Activated T-cell treated with anti-CD3 and anti-CD28 coated beads for 48 hours (primary cell): Measurements from ENCODE around the gene LMO1.
A peak's percentile ranks its signal among the peaks of the same experiment; 100 is the strongest.

Experiments
- DNase-seq: peaks from one replicate; pipeline ENCODE4 v3.0.0-alpha.2; 2020; ENCODE audit warnings: low read depth

LMO1 gene

GRCh38 chr11:8263109-8263768, 439 bp downstream of the LMO1 start:
- DNase-seq: no peak

DNA sequence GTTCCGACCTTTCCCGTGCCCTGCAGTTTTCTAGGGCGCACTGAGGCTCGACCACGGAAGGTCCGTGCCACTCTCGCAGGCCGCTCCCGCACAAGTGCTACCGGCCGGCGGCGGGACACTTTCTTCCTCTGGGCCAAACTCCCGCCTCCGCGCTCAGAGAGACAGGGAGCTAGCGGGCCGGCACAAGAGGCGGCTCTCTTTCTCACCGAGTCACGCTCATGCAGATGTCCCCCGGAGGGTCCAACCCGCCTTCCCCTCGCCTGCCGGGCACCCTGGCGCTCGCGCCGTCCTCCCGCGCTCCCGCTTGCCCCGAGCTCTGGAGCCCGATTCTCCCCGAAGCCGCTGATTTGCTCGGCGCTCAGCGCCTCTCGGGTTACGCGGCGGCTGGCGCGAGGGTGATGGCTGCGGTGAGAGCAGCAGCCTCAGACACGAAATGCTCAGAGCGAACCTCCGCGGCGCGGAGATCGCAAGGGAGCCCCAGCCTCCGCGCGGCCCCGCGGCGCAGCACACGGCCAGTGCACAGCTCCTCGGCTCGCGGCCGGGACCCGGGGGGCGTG, 1.0 kb downstream of the LMO1 start:
- DNase-seq: peak; percentile 36

- DNase-seq: no peak
Observed at GRCh38 chr11:8261921-8262551, 1.6 kb downstream of the LMO1 start.

- no peak for DNase-seq
Observed at GRCh38 chr11:8261291-8261690, 2.4 kb downstream of the LMO1 start.

DNA sequence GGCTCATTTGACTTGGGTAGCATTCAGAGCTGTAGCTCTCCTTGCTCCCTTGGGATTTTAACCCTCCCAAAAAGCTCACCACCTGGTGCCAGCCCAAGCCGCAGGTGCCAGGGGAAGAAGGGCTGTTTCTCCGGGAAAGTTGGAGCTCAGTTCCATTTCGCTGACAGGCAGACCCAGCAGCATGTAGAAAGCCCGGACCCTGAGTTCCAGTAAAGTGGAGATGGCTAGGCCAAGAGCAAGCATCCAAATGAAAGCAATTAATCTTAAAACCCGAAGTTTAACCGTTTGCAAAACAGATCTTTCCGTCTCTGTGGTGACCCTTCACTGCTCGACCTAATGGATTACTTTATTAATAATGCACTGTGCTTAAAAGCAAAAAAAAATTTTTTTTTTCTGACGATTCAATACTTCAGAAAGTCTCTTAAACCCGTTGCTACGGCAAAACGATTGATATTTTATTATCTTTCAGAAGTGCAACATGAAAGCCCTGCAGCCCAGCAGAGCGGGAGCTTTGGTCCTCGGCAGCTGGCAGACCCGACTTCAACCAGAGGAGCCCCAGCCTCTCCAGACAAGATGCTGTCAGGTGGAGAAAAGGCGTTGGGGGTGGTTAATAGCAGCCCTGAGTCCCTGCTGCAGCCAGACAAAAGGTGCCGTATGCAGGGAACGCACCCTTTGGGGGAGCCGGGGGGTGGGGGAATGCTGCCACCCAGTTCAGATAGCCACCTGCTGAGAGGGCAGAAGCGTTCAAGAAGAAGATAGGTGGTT, 3.3 kb downstream of the LMO1 start:
- no peak for DNase-seq

GRCh38 chr11:8259306-8259959, 4.2 kb downstream of the LMO1 start:
- no peak for DNase-seq

GRCh38 chr11:8258784-8259183, 4.9 kb downstream of the LMO1 start:
- DNase-seq: no peak

DNA sequence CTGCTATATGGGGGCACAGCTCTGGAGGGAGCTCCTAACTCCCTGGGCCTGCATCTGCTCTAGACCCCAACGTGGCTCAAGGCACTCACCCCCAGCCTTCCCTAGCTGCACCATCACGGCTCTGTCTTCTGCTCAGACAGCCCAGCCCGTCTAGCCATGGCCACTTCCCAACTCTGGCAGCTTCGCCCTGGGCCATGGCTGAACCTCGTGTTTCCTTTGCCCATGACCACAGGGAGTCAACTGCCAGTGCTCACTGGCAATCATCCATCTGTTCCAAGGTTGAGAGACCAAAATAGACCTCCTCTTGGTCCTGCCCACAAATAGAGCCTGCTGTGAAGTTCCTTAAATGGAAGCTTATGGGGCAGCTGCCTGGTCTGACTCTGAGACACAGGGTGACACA, 5.4 kb downstream of the LMO1 start:
- DNase-seq: no peak

- DNase-seq: no peak
Observed at GRCh38 chr11:8257003-8257664, 6.5 kb downstream of the LMO1 start.

- DNase-seq: no peak
Observed at GRCh38 chr11:8256271-8257002, 7.2 kb downstream of the LMO1 start.

DNA sequence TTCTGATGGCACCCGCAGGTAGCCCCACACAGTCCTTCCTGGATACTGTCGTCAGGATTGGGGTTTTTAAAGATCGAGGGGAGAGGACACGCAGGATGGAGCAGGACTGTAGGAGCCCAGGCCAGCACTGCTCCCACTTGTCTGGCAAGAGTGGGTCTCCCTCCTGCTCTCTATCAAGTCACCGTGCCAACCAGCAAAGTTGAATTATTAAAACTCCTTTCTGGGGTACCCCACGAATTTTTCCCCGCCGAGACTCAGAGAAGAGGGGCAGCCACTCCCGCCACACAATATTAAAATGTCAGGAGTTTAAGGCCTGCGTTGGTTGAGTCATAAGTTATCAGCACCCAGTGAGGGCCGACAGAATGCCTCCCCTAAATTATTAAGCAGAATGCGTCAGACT, 10.1 kb downstream of the LMO1 start:
- no peak for DNase-seq

DNA sequence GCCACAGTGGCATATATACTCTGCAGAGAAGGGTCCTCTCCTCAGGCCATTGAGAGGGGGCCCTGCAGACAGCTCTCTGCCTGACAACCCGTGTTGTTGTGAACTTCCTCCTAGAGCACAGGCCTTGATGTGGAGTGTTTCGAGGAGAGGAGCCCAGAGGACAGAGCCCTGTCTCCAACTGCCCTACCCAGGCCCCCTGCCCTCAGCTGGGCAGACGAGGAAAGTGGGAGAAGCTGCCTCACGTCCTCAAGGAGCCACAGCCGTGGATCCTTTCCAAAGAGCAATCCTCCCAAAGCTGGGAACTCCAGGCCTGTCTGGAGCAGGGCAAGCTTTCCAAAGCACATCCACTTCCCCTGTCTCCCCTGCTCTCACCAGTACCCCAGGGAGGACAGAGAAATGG, 10.7 kb downstream of the LMO1 start:
- DNase-seq: no peak

- DNase-seq: no peak
Observed at GRCh38 chr11:8252388-8252787, 11.3 kb downstream of the LMO1 start.

DNA sequence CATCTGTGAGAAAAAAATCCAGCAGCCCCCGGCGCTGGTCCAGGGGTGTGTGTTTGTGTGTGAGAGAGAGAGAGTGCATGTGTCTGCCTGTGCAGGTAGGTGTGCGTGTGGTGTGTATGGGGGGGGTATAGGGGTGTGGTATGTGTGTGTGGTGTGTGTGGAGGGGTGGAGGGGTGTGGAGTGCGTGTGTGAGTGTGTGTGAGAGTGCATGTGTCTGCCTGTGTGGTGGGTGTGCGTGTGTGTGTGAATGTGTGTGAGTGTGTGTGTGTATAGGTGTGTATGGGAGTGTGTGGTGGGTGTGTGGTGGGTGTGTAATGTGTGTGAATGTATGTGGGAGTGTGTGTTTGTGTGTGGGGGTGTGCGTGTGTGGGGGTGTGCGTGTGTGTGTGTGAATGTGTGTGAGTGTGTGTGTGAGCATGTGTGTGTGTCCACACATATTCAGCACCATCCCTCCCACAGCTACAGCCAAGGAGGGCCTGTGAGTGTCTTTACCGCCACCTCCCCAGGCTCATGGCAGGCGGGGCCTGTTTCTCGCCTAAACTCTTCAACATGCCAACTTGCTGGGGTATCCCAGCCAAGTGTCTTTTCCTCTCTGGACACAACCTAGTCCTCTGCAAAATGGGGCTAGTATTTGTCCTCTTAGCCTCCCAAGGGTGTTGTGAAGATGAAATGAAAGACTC, 11.9 kb downstream of the LMO1 start:
- DNase-seq: no peak

- no peak for DNase-seq
Observed at GRCh38 chr11:8250981-8251615, 12.6 kb downstream of the LMO1 start.

DNA sequence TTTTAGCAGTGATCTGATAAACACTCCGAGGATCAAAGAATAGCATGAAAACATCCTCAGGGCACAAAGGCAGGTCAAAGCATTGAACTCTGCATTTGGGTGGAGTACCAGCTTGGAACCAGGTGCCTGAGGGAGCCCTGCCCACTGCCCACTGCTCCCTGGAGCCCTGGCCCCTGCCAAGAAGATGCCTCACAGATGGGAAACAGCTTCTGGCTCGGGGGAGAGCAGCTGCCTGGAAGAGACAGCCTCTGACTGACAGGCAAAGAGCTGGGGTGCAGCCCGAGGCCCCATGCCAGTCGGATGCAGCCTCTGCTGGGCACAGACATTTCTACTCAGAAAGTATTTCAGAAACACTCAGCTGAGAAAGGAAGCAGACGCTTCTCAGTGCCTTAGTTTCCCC, 13.2 kb downstream of the LMO1 start:
- DNase-seq: no peak

- DNase-seq: no peak
Observed at GRCh38 chr11:8249482-8249881, 14.2 kb downstream of the LMO1 start.

GRCh38 chr11:8248786-8249185, 14.9 kb downstream of the LMO1 start:
- no peak for DNase-seq

DNA sequence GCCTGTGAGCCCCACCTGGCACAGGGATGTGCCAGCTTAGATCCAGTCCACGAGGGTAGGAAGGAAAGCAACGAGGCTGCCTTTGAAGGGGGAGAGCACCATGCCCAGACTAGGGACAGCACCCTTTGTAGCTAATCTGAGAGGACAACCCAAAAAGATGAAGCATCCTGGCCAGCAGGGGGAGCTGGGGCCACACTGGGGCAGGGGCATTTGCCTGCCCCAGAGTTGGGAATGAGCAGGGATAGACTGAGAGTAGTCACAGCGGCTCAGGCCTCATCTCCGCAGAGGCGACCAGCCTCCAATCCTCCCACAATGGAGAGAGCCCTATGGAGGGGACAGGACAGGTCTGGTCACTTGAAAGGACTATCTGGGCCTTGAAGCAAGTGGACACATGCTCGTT, 16.4 kb downstream of the LMO1 start:
- DNase-seq: no peak

- DNase-seq: no peak
Observed at GRCh38 chr11:8243458-8243857, 20.2 kb downstream of the LMO1 start.
